Esophagus squamous epithelium (tissue), 5 donors: Measurements from ENCODE around the gene LRRN2. TPM values are rescaled to one million over a fixed set of nuclear protein-coding genes. Genes with fewer than 3 reads are reported as not detected.
"Not testable (repeated sequence)": the region's sequence is repeated elsewhere in the genome, so short reads cannot be mapped to it uniquely, and the experiment has no call there.

ENCODE experiments used
- DNase-seq: peaks from one replicate; lab custom pipeline; 2025; lab: John Stamatoyannopoulos, UW
- H3K27ac ChIP-seq, 4 donors: fragments of 200-600 bp; sonication (generic); one replicate each; pipeline ENCODE4 v1.5.1; 2016 to 2019; ENCODE audit warnings: mild to moderate bottlenecking in 1 of 4
- H3K27me3 ChIP-seq, 4 donors: fragments of 200-600 bp; sonication (generic); 1 replicate in 3 of 4; 2 replicates in 1 of 4; pipeline versions ENCODE4 v1.5.1 to v1.6.0; 2017 to 2021; ENCODE audit warnings: antibody characterized with exemption in 1 of 4
- H3K36me3 ChIP-seq, 3 donors: fragments of 200-600 bp; sonication (generic); one replicate each; pipeline ENCODE4 v1.5.1; 2016 to 2019
- H3K4me1 ChIP-seq, 3 donors: fragments of 200-600 bp; sonication (generic); one replicate each; pipeline ENCODE4 v1.5.1; 2017 to 2019
- H3K4me3 ChIP-seq, 4 donors: fragments of 200-600 bp; sonication (generic); 1 replicate in 3 of 4; 2 replicates in 1 of 4; pipeline ENCODE4 v1.5.1; 2016 to 2019; ENCODE audit warnings: mild to moderate bottlenecking in 2 of 4, moderate library complexity in 1 of 4
- H3K9me3 ChIP-seq, 3 donors: fragments of 200-600 bp; sonication (generic); one replicate each; pipeline ENCODE4 v1.5.1; 2016 to 2019
- POLR2A ChIP-seq, 4 donors: fragments of 450-650 bp; IDR thresholded peaks; one replicate each; pipeline ENCODE4 v1.6.1; 2017; ENCODE audit warnings: antibody characterized with exemption in 4 of 4, mild to moderate bottlenecking in 4 of 4, moderate library complexity in 3 of 4
- WGBS, 2 donors: methylation state at CpG; one replicate each; pipeline ENCODE4 v1.1.5; 2018; 5-methylcytosine and 5-hydroxymethylcytosine counted together
- intact Hi-C: fragments of 100-400 bp; cut with DNase I; formaldehyde crosslinking; loops from one replicate; pipeline ENCODE4 v1.15.0; 2022
- total RNA-seq, 4 donors: library from RNA; depleted of rRNA; stranded (reverse); fragments of >200 nt; gene quantifications; one replicate each; pipeline ENCODE4 v1.1.0, GENCODE V29; 2016
- TF ChIP-seq, protein P1 (sequence below), 6 experiments: fragments of 450-650 bp in 4 of 6; fragments of 200-600 bp in 2 of 6; sonication (generic) in 2 of 6; IDR thresholded peaks; one replicate each; pipeline ENCODE4 v1.5.1; 2016 to 2019; ENCODE audit warnings: antibody characterized with exemption in 6 of 6, mild to moderate bottlenecking in 4 of 6, moderate library complexity in 4 of 6
- donor health status: DM: yes; HTN: yes; CAD: no.

Gene LRRN2
- total RNA-seq, 4 donors from 2014 or later = 0.18 to 1.8 (median 1.5) TPM

DNA sequence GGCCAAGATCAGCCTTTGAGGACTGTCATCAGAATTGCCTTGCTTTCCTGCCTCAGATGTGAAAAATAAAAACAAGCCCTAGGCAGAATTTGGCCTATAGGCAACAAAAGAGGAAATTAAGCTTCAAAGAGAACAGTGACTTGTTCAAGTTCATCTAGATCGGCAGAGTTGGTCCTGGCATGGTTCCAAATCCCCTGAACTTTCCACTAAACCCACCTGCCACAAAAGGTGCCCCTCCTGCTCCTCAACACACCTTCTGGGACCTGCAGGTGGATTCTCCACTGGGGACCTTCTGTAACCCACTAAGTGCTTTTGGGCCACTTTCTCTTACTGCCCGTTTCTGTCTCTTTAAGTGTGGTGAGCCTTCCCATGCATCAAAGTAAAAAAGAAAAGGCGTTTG, 42.5 kb upstream of the LRRN2 start:
- Histone ChIP-seq H3K4me1 (peaks cover 0 to 19% (median 0%) of the 10 kb centered on the region in 3 donors), H3K27ac (no peak overlapping the region), H3K27me3 (peaks cover 0 to 64% (median 0%) of the 10 kb centered on the region in 4 donors), H3K4me3 (no peak overlapping the region), H3K36me3 (no peaks in the 10 kb centered on the region), H3K9me3 (no peaks in the 10 kb centered on the region)
- 16 to 46% methylated on average over 3 of the region's 3 CpGs for WGBS, 2 donors
- intact Hi-C loops = no loop called here
- TF ChIP-seq POLR2A (IDR thresholded peaks at IDR 0.05) = no peak
- TF ChIP-seq, protein P1, sequence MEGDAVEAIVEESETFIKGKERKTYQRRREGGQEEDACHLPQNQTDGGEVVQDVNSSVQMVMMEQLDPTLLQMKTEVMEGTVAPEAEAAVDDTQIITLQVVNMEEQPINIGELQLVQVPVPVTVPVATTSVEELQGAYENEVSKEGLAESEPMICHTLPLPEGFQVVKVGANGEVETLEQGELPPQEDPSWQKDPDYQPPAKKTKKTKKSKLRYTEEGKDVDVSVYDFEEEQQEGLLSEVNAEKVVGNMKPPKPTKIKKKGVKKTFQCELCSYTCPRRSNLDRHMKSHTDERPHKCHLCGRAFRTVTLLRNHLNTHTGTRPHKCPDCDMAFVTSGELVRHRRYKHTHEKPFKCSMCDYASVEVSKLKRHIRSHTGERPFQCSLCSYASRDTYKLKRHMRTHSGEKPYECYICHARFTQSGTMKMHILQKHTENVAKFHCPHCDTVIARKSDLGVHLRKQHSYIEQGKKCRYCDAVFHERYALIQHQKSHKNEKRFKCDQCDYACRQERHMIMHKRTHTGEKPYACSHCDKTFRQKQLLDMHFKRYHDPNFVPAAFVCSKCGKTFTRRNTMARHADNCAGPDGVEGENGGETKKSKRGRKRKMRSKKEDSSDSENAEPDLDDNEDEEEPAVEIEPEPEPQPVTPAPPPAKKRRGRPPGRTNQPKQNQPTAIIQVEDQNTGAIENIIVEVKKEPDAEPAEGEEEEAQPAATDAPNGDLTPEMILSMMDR (IDR thresholded peaks at IDR 0.05) = no peak
- DNase-seq = no peak

DNA sequence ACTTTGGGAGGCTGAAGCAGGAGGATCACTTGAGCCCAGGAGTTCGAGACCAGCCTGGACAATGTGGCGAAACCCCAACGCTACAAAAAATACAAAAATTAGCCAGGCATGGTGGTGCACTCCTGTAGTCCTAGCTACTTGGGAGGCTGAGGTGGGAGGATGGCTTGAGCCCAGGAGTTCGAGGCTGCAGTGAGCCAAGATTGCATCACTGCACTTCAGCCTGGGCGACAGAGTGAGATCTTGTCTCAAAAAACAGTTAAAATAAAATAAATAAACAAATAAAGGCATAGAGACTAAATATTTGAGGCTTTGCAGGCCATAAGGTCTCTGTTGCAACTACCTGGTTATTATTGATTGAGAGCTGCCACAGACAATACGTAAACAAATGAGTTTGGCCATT, 41.9 kb upstream of the LRRN2 start:
- DNase-seq, H3K4me3 ChIP-seq, intact Hi-C loops, H3K36me3 ChIP-seq, H3K9me3 ChIP-seq, H3K27ac ChIP-seq: not testable (repeated sequence)
- H3K4me1 ChIP-seq = peaks cover 0 to 19% (median 0%) of the 10 kb centered on the region in 3 donors
- peaks cover 0 to 58% (median 0%) of the 10 kb centered on the region in 4 donors for H3K27me3 ChIP-seq
- WGBS, 2 donors = 85 to 89% methylated on average over 5 to 6 of the region's 6 CpGs

DNA sequence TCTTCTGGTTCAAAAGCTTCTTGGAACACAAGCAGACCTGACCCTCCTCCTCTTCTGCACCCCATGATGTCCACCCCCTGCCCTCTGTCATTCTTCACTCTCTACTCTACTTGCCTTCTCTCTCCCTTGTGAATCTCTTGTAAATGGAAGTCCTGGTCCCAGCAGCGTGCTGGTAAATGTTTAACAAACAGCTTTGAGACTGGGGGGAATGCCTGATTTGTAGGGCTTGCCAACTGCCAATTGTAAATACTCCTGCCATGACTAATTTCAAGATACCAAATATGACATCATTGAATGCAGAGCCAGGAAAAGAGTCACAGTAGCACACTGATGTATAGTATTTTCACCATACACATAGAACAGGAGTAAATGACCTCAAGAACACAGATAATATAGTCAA, 40.9 kb upstream of the LRRN2 start:
- intact Hi-C loops = no loop called here
- no peak for DNase-seq
- TF ChIP-seq, protein P1 (IDR thresholded peaks at IDR 0.05) = no peak
- no peak for TF ChIP-seq POLR2A (IDR thresholded peaks at IDR 0.05)
- Histone ChIP-seq H3K36me3 (no peaks in the 10 kb centered on the region), H3K4me1 (peaks cover 0 to 17% (median 0%) of the 10 kb centered on the region in 3 donors), H3K27ac (no peak overlapping the region), H3K4me3 (no peak overlapping the region), H3K9me3 (no peaks in the 10 kb centered on the region), H3K27me3 (peaks cover 0 to 51% (median 0%) of the 10 kb centered on the region in 4 donors)
- WGBS, 2 donors = 43 to 44% methylated on average over 1 of the region's 1 CpG

DNA sequence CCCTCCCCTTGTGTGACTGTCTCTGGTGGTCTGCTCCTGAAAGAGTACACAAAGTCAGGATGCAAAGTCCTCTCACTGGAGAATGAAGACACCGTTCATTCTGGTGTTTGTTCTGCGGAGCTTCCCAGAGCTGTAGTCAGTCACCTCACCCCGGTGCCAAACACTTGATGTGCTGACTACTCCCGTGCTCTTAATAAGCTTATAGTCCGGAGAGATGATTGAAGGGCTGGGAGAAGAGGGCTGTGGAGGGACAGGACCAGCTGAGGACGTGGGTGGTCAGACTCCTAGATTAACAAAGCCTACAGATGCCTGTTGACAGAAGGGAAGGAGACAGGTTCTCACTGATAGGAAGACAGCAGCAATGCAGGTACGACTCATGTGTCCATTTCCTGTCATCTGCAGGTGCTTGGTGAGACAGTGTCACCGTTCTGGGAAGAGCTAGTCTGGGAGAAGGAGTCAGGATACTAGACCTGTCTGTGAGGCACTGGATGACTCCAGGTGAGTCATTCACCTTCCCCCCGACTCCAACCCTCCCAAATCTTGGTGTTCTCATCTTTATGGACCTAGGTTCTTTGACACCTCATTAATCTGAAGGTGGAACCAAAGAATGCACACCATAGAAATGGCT, 40.4 kb upstream of the LRRN2 start:
- DNase-seq = no peak
- intact Hi-C loops = no loop called here
- 66 to 77% methylated on average over 8 to 9 of the region's 9 CpGs for WGBS, 2 donors
- Histone ChIP-seq H3K27me3 (peaks cover 0 to 50% (median 0%) of the 10 kb centered on the region in 4 donors), H3K36me3 (no peaks in the 10 kb centered on the region), H3K27ac (no peak overlapping the region), H3K4me1 (peaks cover 0 to 12% (median 0%) of the 10 kb centered on the region in 3 donors), H3K9me3 (no peaks in the 10 kb centered on the region), H3K4me3 (no peak overlapping the region)
- no peak for TF ChIP-seq POLR2A (IDR thresholded peaks at IDR 0.05)
- TF ChIP-seq, protein P1 (IDR thresholded peaks at IDR 0.05) = no peak

DNA sequence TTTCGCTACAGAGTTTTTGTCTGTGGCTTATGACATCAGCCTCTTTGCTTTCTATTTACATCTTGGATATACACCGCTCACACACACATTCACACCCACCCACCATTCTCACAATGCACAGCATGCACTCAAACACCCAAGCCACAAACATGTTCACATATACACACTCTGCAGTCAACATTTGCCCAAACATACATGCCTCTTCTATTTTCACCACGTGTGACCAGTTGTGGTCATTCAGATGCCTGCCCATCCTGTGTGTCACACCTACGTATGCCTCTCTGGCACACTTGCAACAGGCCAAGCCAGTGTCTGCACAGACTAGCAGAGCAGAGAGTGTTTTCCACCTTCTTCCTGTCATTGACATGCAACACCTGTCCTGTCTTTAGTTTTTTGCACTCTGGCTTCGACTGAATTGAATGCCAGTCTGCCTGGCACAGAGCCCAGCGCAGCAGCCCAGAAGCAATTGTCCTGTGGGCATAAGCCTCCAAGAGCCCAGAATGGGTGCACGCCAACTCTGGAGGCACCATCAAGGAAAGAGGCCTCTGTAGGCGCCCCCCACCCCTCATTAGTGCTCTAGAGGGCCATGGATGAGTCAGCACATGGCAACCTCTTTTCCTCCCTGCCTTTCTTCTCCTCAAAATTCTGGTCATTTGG, 37.7 kb upstream of the LRRN2 start:
- Histone ChIP-seq H3K36me3 (no peaks in the 10 kb centered on the region), H3K27me3 (peaks cover 0 to 34% (median 0%) of the 10 kb centered on the region in 4 donors), H3K9me3 (no peaks in the 10 kb centered on the region), H3K27ac (no peak overlapping the region), H3K4me3 (no peak overlapping the region), H3K4me1 (peaks cover 0 to 4% (median 0%) of the 10 kb centered on the region in 3 donors)
- no peak for DNase-seq
- WGBS, 2 donors = 37 to 53% methylated on average over 7 to 8 of the region's 8 CpGs
- intact Hi-C loops = no loop called here
- TF ChIP-seq, protein P1 (IDR thresholded peaks at IDR 0.05) = no peak
- TF ChIP-seq POLR2A (IDR thresholded peaks at IDR 0.05) = no peak
